ENCODE measurements around the gene NOL4L.
A peak's percentile ranks its signal among the peaks of the same experiment; 100 is the strongest.

NOL4L gene

DNA sequence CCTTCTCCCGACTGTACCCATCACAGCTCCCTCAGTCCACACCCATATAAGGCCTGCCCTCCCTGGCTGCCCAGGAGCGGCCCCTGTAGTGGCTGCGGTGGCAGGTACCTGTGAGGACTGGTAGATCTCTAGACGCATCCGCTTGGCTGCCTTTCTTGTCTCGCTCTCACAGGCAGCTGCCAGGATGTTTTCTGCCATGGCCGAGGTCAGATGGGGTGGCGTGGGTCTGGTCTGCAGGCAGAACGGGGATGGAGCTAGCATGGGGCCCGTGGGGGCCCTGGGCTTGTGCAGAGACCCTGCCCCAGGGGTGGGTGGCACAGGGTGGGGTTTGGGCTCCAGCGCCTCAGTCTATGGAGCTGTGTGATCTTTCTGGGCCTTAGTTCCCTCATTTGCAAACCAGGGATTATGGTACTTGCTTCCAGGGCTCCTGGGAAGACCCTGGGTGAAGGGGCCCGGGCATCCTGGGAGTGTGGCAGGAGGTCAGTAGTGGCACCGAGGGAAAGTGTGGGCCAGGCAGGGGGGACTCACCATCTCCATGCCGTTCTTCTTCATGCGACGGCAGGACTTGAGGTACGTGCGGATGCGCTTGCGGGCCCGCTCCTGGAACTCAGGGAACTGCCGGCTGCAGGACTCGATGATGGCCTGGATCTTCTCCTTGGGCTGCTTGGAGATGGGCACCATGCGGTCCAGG is 132.2 kb downstream of the NOL4L start:
- Mint-ChIP-seq H3K4me3 (no peak overlapping the region), H3K9me3 (no peaks in the 10 kb centered on the region)

DNA sequence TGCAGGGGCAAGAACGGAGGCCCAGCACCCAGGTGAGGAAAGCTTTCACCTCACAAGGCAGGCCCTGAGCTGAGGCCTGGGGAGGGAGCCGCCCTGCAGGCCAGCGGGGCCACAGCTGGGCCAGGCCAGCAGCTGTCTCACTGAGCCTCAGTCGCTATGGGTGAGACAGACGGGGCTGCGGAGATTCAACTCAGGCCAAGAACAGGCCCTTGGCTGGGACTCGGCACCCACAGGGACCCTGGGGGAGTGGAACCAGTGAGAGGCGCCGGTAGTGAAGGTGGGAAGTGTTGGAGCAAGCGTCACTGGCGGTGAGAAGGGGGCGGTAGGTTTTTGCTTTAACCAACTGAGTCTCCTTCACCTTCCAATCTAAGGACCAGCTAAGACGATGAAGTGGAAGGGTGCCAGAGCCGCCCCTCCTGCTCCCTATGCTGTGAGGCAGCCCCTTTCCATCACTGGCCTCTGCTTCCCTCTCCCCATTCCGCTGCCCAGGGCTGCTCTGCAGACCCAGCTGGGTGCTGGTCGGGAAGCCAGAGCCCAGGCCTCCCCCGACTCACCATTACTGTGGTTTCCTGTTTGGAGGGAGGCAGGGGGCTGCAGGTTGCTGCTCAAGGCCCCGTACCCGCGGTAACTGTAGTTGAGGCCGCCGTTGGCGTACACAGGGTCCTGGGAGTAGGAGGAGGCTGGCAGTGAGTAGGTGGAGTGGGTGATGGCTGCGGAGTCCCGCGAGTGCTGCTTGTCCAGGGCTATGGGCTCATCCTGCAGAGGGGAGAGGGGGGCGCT is 133.3 kb downstream of the NOL4L start:
- Mint-ChIP-seq H3K9me3 (no peaks in the 10 kb centered on the region), H3K36me3 (ENCODE audit: low read depth) (peaks cover 39% of the 10 kb centered on the region), H3K4me1 (peaks cover 44% of the 10 kb centered on the region), H3K27ac (peak overlapping the region; percentile 74), H3K27me3 (ENCODE audit: low read depth, poor library complexity) (peaks cover 2% of the 10 kb centered on the region), H3K4me3 (no peak overlapping the region)
- no peak for DNase-seq
- TF ChIP-seq, protein P1, sequence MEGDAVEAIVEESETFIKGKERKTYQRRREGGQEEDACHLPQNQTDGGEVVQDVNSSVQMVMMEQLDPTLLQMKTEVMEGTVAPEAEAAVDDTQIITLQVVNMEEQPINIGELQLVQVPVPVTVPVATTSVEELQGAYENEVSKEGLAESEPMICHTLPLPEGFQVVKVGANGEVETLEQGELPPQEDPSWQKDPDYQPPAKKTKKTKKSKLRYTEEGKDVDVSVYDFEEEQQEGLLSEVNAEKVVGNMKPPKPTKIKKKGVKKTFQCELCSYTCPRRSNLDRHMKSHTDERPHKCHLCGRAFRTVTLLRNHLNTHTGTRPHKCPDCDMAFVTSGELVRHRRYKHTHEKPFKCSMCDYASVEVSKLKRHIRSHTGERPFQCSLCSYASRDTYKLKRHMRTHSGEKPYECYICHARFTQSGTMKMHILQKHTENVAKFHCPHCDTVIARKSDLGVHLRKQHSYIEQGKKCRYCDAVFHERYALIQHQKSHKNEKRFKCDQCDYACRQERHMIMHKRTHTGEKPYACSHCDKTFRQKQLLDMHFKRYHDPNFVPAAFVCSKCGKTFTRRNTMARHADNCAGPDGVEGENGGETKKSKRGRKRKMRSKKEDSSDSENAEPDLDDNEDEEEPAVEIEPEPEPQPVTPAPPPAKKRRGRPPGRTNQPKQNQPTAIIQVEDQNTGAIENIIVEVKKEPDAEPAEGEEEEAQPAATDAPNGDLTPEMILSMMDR (IDR thresholded peaks at IDR 0.05) = no peak

More for the DNA sequence above, 132.2 kb downstream of the NOL4L start:
- no peak for DNase-seq
- Mint-ChIP-seq H3K27me3 (ENCODE audit: low read depth, poor library complexity) (peaks cover 6% of the 10 kb centered on the region), H3K27ac (peak overlapping the region; percentile 12), H3K36me3 (ENCODE audit: low read depth) (peaks cover 31% of the 10 kb centered on the region), H3K4me1 (peaks cover 46% of the 10 kb centered on the region)
- TF ChIP-seq, protein P1 (IDR thresholded peaks at IDR 0.05) = no peak

DNA sequence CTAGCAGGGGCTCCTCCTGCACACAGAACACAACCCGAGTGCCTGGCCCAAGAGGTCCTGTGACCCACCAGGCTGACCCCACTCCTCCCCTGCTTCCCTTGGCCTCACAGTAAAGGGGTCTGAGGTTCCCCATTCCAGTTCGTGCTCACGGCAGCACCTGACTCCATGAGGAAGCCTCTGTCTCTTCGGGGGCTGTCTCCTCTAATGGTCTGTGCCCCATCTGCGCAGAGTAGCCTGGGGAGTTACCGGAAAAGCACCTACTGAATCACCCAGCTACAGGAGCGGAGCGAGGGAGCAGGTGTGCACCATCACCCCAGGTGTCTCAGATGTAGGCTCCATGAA is 133.8 kb downstream of the NOL4L start:
- peak overlapping the region; percentile 92 for H3K27ac Mint-ChIP-seq
- no peaks in the 10 kb centered on the region for H3K9me3 Mint-ChIP-seq
- H3K36me3 Mint-ChIP-seq (ENCODE audit: low read depth) = peaks cover 44% of the 10 kb centered on the region
- H3K4me3 Mint-ChIP-seq = no peak overlapping the region
- peaks cover 46% of the 10 kb centered on the region for H3K4me1 Mint-ChIP-seq
- no peak for DNase-seq
- peaks cover 2% of the 10 kb centered on the region for H3K27me3 Mint-ChIP-seq (ENCODE audit: low read depth, poor library complexity)
- TF ChIP-seq, protein P1 (IDR thresholded peaks at IDR 0.05) = no peak

DNA sequence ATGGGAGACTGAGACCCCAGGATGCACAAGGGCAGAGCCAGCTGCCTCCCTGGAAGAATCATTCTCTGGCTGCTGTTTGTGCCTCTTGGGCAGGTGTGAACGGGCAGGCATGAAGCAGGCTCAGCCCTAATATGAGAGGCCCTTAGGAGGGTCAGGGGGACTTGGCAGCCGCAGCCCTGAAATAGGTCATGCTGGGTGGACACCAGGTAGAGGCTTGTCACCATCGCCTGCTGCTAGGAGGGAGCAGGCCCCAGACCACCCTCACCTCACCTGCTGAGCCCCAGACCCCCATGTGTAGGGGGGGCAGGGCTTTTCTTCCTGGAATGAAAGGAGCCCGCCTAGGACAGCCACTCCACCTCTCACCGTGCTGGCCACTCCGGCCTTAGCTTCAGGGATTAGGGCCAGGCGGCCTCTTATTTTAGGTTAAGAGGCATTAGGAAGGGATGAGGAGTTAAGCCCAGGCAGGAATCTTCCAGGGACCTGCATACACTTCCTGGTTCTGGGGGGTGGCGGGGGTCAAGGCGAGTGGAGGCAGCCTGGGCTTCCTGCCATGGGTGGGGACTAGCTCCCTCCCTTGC is 134.6 kb downstream of the NOL4L start:
- H3K4me3 Mint-ChIP-seq = no peak overlapping the region
- H3K9me3 Mint-ChIP-seq = no peaks in the 10 kb centered on the region
- peak overlapping the region; percentile 92 for H3K27ac Mint-ChIP-seq
- H3K36me3 Mint-ChIP-seq (ENCODE audit: low read depth) = peaks cover 44% of the 10 kb centered on the region
- H3K27me3 Mint-ChIP-seq (ENCODE audit: low read depth, poor library complexity) = peaks cover 2% of the 10 kb centered on the region
- TF ChIP-seq, protein P1 (IDR thresholded peaks at IDR 0.05) = no peak
- H3K4me1 Mint-ChIP-seq = peaks cover 46% of the 10 kb centered on the region
- no peak for DNase-seq

DNA sequence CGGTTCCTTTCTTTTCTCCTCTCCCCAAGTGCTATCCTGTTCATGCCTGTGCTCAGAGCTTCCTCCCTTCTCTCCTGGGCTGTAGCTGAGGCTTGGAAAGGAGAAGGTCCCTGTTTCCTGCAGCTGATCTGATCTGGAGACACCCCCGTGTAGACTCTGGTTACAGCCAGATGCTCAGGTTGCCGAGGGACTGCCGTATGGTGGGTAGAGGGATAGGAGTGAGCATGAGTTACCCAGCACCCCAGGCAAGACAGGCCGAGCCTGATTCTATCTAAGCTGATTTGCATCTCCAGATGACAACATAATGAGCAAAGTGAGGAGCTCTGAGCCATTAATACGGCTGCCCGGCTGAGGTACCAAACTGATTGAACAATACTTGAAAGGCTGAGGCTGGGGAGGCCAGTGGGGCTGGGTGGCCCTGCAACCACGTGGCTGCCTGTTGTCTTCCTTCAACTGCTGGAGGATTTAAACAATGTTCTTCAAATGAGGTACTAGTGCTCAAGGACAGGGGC is 135.2 kb downstream of the NOL4L start:
- Mint-ChIP-seq H3K4me3 (no peak overlapping the region), H3K27ac (peak overlapping the region; percentile 92), H3K9me3 (no peaks in the 10 kb centered on the region), H3K36me3 (ENCODE audit: low read depth) (peaks cover 47% of the 10 kb centered on the region), H3K27me3 (ENCODE audit: low read depth, poor library complexity) (peaks cover 2% of the 10 kb centered on the region), H3K4me1 (peaks cover 46% of the 10 kb centered on the region)
- no peak for DNase-seq
- TF ChIP-seq, protein P1 (IDR thresholded peaks at IDR 0.05) = no peak

Data from nephron progenitor cell (in vitro differentiated cells).